ENCODE measurements around the gene AVPR1A.

- no peak for TF ChIP-seq EZH2phosphoT487 (IDR thresholded peaks at IDR 0.05; ENCODE audit: insufficient read depth, low read depth)
- TF ChIP-seq EZH2 (IDR thresholded peaks at IDR 0.05; ENCODE audit: insufficient read depth, poor library complexity, severe bottlenecking), result no peak
These were observed 28.2 kb upstream of the AVPR1A start for GRCh38 chr12:63179224-63179623.
